UCSD-AML1 (cell line): Measurements from ENCODE around the gene ZNF467.

ENCODE experiments used
- DNase-seq: peaks from one replicate; lab custom pipeline; 2025; ENCODE audit not compliant: unreplicated experiment; lab: John Stamatoyannopoulos, UW

Gene ZNF467

GRCh38 chr7:149809215-149809614, 35.8 kb upstream of the ZNF467 start:
- DNase-seq = no peak

- DNase-seq = no peak
Measured at GRCh38 chr7:149808311-149808710, 34.9 kb upstream of the ZNF467 start.

- no peak for DNase-seq
Measured at GRCh38 chr7:149806726-149807125, 33.3 kb upstream of the ZNF467 start.

- DNase-seq = no peak
Measured at GRCh38 chr7:149804106-149804505, 30.7 kb upstream of the ZNF467 start.

- DNase-seq = no peak
Measured at GRCh38 chr7:149803551-149804074, 30.2 kb upstream of the ZNF467 start.

GRCh38 chr7:149802966-149803365, 29.6 kb upstream of the ZNF467 start:
- no peak for DNase-seq

DNA sequence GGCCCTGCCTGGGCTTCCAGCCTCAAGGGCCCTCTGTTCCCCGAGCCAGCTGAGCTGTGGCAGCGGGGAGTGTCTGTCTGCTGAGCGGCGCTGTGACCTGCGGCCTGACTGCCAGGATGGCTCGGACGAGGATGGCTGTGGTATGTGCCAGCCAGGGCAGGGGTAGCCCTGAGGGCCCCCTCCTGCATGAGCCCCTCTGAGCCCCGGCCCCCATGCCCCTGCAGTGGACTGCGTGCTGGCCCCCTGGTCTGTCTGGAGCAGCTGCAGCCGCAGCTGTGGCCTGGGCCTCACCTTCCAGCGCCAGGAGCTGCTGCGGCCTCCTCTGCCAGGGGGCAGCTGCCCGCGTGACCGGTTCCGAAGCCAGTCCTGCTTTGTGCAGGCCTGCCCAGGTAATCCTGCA, 28.4 kb upstream of the ZNF467 start:
- no peak for DNase-seq

GRCh38 chr7:149801002-149801566, 27.7 kb upstream of the ZNF467 start:
- no peak for DNase-seq

DNA sequence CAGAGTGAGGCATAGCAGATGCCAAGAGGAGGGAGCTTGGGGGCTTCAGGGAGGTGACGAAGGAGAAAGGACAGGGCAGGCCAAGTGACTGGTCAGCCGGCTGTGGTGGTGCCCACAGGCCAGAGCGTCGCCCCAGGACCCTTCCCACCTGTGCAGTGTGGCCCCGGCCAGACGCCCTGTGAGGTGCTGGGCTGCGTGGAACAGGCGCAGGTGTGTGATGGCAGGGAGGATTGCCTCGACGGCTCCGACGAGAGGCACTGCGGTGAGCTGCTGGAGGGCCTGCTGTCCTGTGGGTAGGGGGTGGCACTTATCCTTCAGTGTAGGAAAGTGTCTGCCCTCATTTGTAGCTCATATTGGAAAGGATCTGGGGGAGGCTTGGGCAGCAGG, 26.8 kb upstream of the ZNF467 start:
- DNase-seq = no peak

DNA sequence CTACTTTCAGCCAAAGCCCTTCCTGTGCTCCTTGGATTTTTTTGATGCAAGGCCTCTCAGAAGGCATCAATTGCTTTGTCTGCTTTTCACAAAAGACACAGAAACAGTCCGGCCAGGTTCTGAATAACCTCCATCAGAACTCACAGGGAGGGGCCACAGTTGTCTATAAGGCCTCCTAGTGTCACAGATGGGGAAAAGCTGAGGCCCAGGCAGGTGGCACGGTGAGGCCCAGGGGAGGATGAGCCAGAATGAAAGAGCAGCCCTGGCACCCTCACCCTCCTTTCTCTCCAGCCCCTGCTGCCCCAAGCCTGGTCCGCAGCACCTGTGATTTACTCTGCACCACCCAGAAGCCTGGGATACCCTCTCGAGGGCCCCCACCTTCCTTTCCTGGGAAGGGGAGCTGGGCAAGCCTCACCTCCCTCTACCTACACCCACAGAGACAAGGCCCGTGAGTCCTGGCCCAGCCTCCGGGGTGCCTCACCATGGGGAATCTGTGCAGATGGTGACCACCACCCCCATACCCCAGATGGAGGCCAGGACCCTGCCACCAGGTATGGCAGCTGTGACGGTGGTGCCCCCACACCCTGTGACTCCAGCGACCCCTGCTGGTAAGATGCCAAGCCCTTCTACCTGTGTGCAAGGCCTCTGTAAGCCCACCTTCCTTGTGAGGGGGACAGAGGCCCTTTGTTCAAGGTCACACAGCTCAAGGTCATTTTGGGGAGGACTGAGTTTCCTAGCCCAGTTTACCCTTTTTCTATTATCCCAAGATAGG, 26.2 kb upstream of the ZNF467 start:
- peak; percentile 25 for DNase-seq

GRCh38 chr7:149797771-149798170, 24.4 kb upstream of the ZNF467 start:
- DNase-seq = no peak

- DNase-seq = no peak
Measured at GRCh38 chr7:149796287-149796860, 23.0 kb upstream of the ZNF467 start.

DNA sequence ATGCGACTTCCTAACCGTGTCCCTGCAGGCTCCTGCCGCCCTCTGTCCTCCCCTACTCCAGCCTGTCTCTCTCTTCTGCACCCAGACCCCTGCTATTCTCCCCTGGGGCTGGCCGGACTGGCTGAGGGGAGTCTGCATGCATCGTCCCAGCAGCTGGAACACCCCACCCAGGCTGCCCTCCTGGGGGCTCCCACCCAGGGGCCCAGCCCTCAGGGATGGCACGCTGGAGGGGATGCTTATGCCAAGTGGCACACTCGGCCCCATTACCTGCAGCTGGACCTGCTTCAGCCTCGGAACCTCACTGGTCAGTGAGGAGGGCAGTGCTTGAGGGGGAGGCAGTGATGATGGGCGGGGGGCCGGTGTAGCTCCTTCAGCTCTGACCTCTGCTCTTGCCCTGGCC, 21.7 kb upstream of the ZNF467 start:
- DNase-seq = no peak

DNA sequence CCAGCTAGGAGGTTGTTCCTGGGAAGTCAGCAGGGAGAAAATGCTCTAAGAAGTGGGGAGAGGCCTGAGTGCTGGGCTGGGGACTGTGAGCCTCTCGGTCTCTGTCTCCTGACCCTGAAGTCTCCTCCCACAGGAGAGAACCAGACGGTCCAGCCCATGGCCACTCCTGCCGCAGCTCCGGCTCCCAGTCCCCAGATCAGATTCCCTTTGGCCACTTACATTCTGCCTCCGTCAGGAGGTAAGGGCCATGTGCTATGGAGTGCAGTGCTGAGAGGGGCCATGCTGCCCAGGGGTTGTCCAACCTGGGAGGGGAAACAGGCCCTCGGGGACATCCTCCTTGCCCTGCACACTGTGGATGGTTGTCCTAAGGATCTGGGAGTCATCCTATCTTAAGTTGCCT, 21.3 kb upstream of the ZNF467 start:
- no peak for DNase-seq

DNA sequence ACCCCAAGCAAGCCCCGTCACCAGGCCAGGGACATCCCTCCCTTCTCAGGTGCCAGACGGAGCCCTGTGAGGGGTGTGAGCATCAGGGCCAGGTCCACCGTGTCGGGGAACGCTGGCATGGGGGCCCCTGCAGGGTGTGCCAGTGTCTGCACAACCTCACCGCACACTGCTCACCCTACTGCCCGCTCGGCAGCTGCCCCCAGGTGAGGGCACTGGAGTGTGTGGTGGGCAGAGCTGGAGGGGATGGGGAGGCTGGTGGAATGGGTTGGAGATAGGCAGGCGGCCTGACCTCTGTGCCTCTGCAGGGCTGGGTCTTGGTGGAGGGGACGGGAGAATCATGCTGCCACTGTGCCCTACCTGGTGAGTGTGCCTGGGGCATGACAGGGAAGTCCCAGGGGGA, 19.9 kb upstream of the ZNF467 start:
- DNase-seq = no peak

- no peak for DNase-seq
Measured at GRCh38 chr7:149792220-149792595, 18.8 kb upstream of the ZNF467 start.

DNA sequence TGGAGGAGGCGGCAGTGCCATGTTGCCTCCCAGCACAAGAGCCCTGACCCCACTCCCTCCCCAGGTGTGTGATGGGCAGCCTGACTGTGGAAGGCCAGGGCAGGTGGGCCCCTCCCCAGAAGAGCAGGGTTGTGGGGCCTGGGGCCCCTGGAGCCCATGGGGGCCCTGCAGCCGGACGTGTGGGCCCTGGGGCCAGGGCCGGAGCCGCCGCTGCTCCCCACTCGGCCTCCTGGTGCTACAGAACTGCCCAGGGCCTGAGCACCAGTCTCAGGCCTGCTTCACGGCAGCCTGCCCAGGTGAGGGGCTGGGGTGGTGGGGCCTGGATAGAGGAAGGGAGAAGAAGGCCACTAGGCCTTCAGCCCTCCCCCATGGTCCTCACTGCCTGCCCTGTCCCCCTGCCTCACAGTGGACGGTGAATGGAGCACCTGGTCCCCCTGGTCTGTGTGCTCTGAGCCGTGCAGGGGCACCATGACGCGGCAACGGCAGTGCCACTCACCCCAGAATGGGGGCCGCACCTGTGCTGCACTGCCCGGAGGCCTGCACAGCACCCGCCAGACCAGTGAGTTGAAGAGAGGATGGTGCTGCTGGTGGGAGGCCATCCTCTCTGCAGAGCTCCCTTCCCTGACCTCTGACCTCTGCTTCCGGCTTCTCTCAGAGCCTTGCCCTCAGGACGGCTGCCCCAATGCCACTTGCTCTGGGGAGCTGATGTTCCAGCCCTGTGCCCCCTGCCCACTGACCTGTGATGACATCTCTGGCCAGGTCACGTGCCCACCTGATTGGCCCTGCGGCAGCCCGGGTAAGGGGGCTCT, 18.2 kb upstream of the ZNF467 start:
- DNase-seq = no peak

DNA sequence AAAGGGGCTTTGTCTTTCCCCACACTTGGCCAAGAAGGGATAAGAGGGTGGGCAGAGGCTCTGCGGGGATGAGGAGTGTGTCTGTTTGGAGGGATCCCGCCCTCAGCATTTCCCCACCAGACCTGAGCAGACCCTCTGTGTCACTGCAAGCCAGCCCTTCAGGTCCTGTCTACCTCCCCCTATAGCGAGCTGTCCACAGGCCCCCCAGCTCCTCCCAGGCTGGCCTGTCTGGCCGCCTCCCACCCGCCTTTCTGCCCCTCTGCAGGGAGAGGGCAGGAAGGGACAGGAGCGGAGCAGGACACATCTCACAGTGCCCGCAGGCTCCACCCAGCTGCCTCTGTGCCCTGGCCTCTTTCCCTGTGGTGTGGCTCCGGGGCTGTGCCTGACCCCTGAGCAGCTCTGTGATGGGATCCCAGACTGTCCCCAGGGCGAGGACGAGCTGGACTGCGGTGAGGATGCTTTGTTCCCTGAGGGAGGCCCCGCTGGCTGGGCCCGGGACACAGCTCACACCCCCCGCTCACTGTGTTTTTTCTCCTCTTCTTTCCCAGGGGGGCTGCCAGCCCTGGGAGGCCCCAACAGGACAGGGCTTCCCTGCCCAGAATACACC, 17.5 kb upstream of the ZNF467 start:
- DNase-seq = no peak

DNA sequence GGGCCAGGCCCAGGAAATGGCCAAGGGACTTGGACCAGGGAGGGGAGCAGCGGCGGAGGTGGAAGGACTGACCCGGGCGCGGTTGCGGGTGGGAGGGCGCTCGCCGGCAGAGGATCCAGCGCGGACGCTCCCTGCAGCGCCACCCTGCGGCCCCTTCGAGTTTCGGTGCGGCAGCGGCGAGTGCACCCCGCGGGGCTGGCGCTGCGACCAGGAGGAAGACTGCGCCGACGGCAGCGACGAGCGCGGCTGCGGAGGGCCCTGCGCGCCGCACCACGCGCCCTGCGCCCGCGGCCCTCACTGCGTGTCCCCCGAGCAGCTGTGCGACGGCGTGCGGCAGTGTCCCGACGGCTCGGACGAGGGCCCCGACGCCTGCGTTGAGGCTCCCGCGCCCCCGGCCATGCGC, 16.8 kb upstream of the ZNF467 start:
- DNase-seq = no peak

- DNase-seq = no peak
Measured at GRCh38 chr7:149789101-149789500, 15.7 kb upstream of the ZNF467 start.

GRCh38 chr7:149788300-149788851, 15.0 kb upstream of the ZNF467 start:
- no peak for DNase-seq
